Hair follicle dermal papilla cell (primary cell): ENCODE measurements around the gene CLUH. TPM values are rescaled to one million over a fixed set of nuclear protein-coding genes. Genes with fewer than 3 reads are reported as not detected.

Experiments used
- small RNA-seq: library from RNA; depleted of rRNA; stranded (forward); fragments of <200 nt; gene quantifications from one replicate; pipeline ENCODE3, GENCODE V24; 2012
- total RNA-seq: library from RNA; depleted of rRNA; stranded (reverse); fragments of >200 nt; gene quantifications from 2 replicates; pipeline ENCODE4 v1.2.3, GENCODE V29; 2012

The CLUH gene, protein sequence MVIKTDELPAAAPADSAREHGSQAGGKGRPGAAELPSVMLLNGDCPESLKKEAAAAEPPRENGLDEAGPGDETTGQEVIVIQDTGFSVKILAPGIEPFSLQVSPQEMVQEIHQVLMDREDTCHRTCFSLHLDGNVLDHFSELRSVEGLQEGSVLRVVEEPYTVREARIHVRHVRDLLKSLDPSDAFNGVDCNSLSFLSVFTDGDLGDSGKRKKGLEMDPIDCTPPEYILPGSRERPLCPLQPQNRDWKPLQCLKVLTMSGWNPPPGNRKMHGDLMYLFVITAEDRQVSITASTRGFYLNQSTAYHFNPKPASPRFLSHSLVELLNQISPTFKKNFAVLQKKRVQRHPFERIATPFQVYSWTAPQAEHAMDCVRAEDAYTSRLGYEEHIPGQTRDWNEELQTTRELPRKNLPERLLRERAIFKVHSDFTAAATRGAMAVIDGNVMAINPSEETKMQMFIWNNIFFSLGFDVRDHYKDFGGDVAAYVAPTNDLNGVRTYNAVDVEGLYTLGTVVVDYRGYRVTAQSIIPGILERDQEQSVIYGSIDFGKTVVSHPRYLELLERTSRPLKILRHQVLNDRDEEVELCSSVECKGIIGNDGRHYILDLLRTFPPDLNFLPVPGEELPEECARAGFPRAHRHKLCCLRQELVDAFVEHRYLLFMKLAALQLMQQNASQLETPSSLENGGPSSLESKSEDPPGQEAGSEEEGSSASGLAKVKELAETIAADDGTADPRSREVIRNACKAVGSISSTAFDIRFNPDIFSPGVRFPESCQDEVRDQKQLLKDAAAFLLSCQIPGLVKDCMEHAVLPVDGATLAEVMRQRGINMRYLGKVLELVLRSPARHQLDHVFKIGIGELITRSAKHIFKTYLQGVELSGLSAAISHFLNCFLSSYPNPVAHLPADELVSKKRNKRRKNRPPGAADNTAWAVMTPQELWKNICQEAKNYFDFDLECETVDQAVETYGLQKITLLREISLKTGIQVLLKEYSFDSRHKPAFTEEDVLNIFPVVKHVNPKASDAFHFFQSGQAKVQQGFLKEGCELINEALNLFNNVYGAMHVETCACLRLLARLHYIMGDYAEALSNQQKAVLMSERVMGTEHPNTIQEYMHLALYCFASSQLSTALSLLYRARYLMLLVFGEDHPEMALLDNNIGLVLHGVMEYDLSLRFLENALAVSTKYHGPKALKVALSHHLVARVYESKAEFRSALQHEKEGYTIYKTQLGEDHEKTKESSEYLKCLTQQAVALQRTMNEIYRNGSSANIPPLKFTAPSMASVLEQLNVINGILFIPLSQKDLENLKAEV (N-terminal part only)
- 43.6 and 54.0 TPM in 2 replicates for total RNA-seq

DNA sequence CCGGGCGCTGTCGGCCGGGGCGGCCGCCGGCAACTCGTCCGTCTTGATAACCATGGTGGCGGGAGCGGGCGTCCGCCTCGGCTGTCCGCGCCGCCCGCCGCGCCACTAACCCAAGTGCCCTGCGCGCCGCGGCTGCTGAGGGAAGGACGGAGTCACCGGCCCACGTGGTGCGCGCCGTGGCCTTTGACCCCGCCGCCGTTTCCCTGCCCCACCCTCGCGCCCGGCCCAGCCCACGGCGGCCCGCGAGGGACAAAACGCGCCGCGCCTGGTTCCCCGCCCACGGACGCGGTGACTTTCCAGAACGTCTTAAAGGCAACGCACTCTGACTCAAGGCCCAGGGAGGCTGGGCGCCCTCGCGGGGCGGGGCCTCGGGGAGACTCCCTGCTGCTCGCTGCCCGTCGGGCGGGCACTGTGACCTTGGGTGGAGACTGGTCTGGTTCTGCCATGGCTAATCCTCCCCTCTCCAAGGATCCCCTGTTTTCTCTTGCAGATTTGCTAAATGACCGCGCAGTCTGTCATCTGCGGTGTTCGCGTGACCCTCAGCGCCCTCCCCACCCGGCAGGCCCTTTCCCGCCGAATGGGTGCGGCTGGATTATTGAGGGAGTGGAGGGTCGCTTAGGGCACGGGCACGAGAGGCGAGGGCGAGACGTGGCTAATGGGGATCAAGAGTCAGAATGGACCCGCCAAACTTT lies at the start of gene CLUH:
CLUH (minus strand) TSS at position 157 of the 692 bp plus-strand sequence; CDS start at position 54, 103 bp downstream.

DNA sequence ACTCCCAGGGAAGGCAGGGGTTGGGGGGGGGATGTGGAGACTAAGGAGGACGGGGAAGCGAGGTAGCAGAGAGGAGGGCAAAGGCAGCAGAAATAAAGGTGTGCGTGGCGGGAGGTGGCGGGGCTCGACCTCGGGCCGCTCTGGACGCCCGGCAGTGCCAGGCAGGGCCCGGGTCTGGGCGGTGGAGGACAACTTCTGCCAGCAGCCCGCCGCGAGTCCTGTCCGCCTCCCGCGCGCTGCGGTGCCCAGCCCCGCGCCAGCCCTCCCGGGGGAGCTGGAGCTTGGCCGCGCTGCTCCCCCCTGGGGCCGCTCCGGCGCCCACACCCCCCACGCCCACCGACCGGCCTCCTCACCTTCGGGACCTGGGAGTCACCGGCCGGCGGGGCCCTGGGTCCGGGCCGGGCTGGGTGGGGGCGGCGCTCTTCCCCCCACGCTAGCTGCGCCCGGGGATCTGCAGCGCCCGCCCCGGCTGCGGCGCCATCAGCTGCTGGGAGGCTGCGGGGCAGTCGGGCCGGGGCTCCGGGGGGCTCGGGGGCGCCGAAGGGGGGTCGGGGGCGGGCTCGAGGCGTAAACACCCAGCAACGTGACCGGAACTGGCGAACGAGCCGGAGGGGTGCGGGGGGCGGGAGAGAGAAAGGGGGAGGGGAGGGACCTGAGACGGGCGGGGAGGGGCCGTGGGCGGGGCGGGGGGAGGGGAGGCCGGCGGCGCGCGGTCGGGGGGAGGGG lies 37.7 kb upstream of the CLUH start, which contains the start of gene CCDC92B:
CCDC92B (minus strand) TSS at position 595 of the 726 bp plus-strand sequence. CDS start 14,507 bp downstream, outside the sequence.

Small RNAs within 50 kb of the gene (small RNA-seq; reads per million reads assigned to genes)
- gene MIR1253 (not detected), gene MIR6776 (not detected), gene RN7SL608P (not detected), gene hsa-mir-1253 (not detected)

Other genes starting within 250 kb of the CLUH start
- gene METTL16, start 199.9 kb downstream of the CLUH start, total RNA-seq: 12.6 and 16.4 TPM in 2 replicates
- 97.8 and 129 TPM in 2 replicates for gene PAFAH1B1, start 118.1 kb downstream of the CLUH start, total RNA-seq
- gene CCDC92B, start 37.9 kb upstream of the CLUH start, total RNA-seq: not detected in 2 replicates
- gene RAP1GAP2, start 84.7 kb upstream of the CLUH start, total RNA-seq: 2.1 and 2.9 TPM in 2 replicates